Activated T-helper 17 cell treated with anti-CD3 and anti-CD28 coated beads, Interleukin-2, amount 50 U/mL, for 72 hours (primary cell): Measurements from ENCODE around the gene STING1. TPM values are rescaled to one million over a fixed set of nuclear protein-coding genes. Genes with fewer than 3 reads are reported as not detected.
"Not testable (repeated sequence)": the region's sequence is repeated elsewhere in the genome, so short reads cannot be mapped to it uniquely, and the experiment has no call there.

Experiments used
- ATAC-seq: fragments of 150-1000 bp; cut with Tn5 transposase; replicated peaks from 2 replicates; pipeline ENCODE4 v1.10.0; 2021; ENCODE audit warnings: mild to moderate bottlenecking, moderate library complexity
- H3K27ac Mint-ChIP-seq: one replicate; pipeline ENCODE4 v1.8.0; 2022; ENCODE audit warnings: mixed read lengths
- H3K27me3 Mint-ChIP-seq: one replicate; pipeline ENCODE4 v1.8.0; 2022; ENCODE audit warnings: mixed read lengths
- H3K36me3 Mint-ChIP-seq: one replicate; pipeline ENCODE4 v1.8.0; 2022; ENCODE audit warnings: low read depth, mild to moderate bottlenecking, mixed read lengths
- H3K4me1 Mint-ChIP-seq: one replicate; pipeline ENCODE4 v1.8.0; 2022; ENCODE audit warnings: mixed read lengths
- H3K4me3 Mint-ChIP-seq: one replicate; pipeline ENCODE4 v1.8.0; 2022; ENCODE audit warnings: mild to moderate bottlenecking, mixed read lengths
- H3K9me3 Mint-ChIP-seq: one replicate; pipeline ENCODE4 v1.8.0; 2022; ENCODE audit warnings: mixed read lengths
- total RNA-seq, 2 donors: library from RNA; stranded (reverse); gene quantifications; one replicate each; pipeline ENCODE4 v1.2.3, GENCODE V29; 2022

The STING1 gene
- total RNA-seq, 2 donors from 2014 or later: 360 to 423 TPM

GRCh38 chr5:139514486-139514856 is 31.9 kb upstream of the STING1 start:
- ATAC-seq: peak; percentile 65
- Mint-ChIP-seq H3K4me1 (peaks cover 46% of the 10 kb centered on the region), H3K4me3 (peak overlapping the region; percentile 40), H3K36me3 (no peaks in the 10 kb centered on the region), H3K27ac (peak overlapping the region; percentile 58), H3K27me3 (no peaks in the 10 kb centered on the region), H3K9me3 (peaks cover 4% of the 10 kb centered on the region)

- Mint-ChIP-seq H3K9me3 (peaks cover 4% of the 10 kb centered on the region), H3K4me1 (peaks cover 44% of the 10 kb centered on the region), H3K36me3 (no peaks in the 10 kb centered on the region), H3K4me3 (peak overlapping the region; percentile 40), H3K27me3 (no peaks in the 10 kb centered on the region), H3K27ac (peak overlapping the region; percentile 89)
- peak; percentile 7 for ATAC-seq
Measured at GRCh38 chr5:139513852-139514485, 31.4 kb upstream of the STING1 start.

DNA sequence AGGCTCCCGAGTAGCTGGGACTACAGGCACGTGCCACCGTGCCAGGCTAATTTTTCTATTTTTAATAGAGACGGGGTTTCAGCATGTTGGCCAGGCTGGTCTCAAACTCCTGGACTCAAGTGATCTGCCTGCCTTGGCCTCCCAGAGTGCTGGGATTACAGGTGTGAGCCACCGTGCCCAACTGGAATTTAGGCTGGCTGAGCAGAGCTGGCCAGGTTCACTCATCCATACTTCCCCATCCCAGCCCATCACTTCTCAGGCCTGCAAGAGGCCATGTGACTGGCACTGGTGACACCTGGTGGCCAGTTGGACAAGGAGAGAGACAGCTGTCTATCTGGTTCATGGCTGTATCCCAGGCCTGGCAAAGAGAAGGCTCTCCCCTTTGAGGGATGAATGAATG is 30.9 kb upstream of the STING1 start:
- not testable (repeated sequence) for H3K27me3 Mint-ChIP-seq, H3K9me3 Mint-ChIP-seq, H3K36me3 Mint-ChIP-seq
- peak overlapping the region; percentile 89 for H3K27ac Mint-ChIP-seq
- H3K4me1 Mint-ChIP-seq: peaks cover 40% of the 10 kb centered on the region
- peak; percentile 64 for ATAC-seq
- peak overlapping the region; percentile 40 for H3K4me3 Mint-ChIP-seq

- Mint-ChIP-seq H3K36me3 (no peaks in the 10 kb centered on the region), H3K4me3 (peak overlapping the region; percentile 74), H3K4me1 (peaks cover 37% of the 10 kb centered on the region), H3K27ac (peak overlapping the region; percentile 89), H3K27me3 (no peaks in the 10 kb centered on the region), H3K9me3 (peaks cover 4% of the 10 kb centered on the region)
- ATAC-seq: no peak
Measured at GRCh38 chr5:139512786-139513390, 30.3 kb upstream of the STING1 start.

DNA sequence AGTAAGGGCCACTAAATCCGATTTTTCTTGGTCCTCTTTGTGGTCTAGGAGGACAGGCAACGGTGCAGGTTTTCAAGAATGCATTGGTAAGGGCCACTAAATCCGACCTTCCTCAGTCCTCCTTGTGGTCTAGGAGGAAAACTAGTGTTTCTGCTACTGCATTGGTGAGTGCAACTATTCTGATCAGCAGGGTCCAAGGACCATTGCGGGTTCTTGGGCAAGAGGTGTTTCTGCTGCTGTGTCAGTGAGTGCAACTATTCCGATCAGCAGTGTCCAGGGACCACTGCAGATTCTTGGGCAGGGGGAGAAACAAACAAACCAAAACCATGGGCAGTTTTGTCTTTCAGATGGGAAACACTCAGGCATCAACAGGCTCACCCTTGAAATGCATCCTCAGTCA is 22.2 kb upstream of the STING1 start:
- H3K4me3 Mint-ChIP-seq, H3K9me3 Mint-ChIP-seq, H3K4me1 Mint-ChIP-seq, H3K36me3 Mint-ChIP-seq, H3K27me3 Mint-ChIP-seq, H3K27ac Mint-ChIP-seq, ATAC-seq: not testable (repeated sequence)

DNA sequence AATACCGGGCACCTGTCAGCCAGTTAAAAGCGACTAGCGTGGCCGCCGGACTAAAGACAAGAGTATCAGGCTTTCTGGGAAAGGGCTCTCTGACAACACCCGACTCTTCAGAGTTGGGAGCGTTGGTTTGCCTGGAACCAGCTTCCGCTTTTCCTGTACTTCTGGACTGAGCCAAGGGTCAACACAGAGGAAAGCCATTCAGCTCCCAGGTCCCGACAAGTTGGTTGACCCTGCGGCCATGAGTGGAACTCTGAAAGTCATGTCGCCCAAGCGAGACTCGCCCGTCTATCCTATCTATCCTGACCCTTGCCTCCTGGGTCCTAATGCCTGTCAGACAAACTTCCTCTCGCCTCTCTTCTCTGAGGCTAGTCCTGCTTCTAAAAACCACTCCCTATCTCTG is 21.3 kb upstream of the STING1 start:
- ATAC-seq, H3K27me3 Mint-ChIP-seq, H3K27ac Mint-ChIP-seq, H3K36me3 Mint-ChIP-seq, H3K4me3 Mint-ChIP-seq, H3K9me3 Mint-ChIP-seq, H3K4me1 Mint-ChIP-seq: not testable (repeated sequence)

DNA sequence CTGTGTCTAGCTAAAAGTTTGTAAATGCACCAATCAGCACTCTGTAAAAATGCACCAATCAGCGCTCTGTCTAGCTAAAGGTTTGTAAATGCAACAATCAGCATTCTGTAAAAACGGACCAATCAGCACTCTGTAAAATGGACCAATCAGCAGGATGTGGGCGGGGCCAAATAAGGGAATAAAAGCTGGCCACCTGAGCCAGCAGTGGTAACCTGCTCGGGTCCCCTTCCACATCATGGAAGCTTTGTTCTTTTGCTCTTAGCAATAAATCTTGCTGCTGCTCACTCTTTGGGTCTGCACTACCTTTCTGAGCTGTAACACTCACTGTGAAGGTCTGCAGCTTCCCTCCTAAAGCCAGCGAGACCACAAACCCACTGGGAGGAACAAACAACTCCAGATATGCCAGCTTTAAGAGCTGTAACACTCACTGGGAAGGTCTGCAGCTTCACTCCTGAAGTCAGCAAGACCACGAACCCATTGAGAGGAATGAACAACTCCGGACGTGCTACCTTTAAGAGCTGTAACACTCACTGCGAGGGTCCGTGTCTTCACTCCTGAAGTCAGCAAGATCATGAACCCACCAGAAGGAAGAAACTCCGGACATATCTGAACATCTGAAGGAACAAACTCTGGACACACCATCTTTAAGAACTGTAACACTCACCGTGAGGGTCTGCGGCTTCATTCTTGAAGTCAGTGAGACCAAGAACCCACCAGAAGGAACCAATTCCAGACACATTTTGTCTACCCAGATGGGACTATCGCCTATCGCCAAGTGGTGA is 20.7 kb upstream of the STING1 start:
- not testable (repeated sequence) for H3K4me3 Mint-ChIP-seq, ATAC-seq, H3K9me3 Mint-ChIP-seq, H3K27ac Mint-ChIP-seq, H3K27me3 Mint-ChIP-seq, H3K4me1 Mint-ChIP-seq, H3K36me3 Mint-ChIP-seq

DNA sequence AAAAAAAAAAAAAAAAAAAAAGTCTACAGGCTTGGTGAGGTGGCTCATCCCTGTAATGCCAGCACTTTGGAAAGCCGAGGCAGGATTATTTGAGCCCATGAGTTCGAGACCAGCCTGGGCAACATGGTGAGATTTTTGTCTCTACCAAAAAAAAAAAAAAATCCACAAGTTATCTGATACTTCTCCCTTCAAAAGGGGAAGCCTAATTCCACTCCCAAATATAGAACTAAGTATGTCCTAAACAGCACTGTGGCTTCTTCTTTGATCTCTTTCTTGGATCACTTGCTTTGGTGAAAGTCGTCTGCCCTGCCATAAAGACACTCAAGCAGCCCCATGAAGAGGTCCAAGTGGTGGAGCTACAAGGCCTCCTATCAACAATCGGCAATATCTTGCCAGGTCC is 18.8 kb upstream of the STING1 start:
- H3K27ac Mint-ChIP-seq: no peak overlapping the region

GRCh38 chr5:139495638-139496435 is 13.3 kb upstream of the STING1 start:
- peaks cover 13% of the 10 kb centered on the region for H3K4me1 Mint-ChIP-seq
- peak overlapping the region; percentile 78 for H3K27ac Mint-ChIP-seq
- H3K36me3 Mint-ChIP-seq: no peaks in the 10 kb centered on the region
- H3K9me3 Mint-ChIP-seq: no peaks in the 10 kb centered on the region
- H3K4me3 Mint-ChIP-seq: peak overlapping the region; percentile 15
- H3K27me3 Mint-ChIP-seq: no peaks in the 10 kb centered on the region
- ATAC-seq: peak; percentile 93

More for the DNA sequence above, 18.8 kb upstream of the STING1 start:
- H3K4me1 Mint-ChIP-seq: no peaks in the 10 kb centered on the region
- no peaks in the 10 kb centered on the region for H3K9me3 Mint-ChIP-seq
- H3K4me3 Mint-ChIP-seq: no peak overlapping the region
- ATAC-seq: no peak
- no peaks in the 10 kb centered on the region for H3K27me3 Mint-ChIP-seq
- H3K36me3 Mint-ChIP-seq: no peaks in the 10 kb centered on the region

DNA sequence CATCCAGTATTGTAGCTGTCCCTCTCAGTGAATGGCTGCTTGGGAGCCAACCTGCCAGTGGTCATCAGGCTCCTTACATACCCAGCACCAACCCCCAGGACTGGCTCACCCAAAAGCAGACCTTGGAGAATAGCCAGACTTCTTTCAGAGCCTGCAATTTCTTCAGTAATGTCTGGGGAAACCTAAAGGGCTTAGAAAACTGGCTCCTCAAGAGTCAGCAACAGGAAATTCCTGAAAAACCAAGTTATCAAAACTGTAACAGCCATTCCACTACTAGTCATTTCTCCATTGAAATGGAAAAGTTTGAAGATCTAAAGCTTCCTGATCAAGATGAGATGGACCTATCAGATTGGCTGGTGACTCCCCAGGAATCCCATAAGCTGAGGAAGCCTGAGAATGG is 12.3 kb upstream of the STING1 start:
- Mint-ChIP-seq H3K27ac (peak overlapping the region; percentile 78), H3K4me1 (peaks cover 13% of the 10 kb centered on the region), H3K36me3 (no peaks in the 10 kb centered on the region), H3K27me3 (no peaks in the 10 kb centered on the region), H3K9me3 (no peaks in the 10 kb centered on the region), H3K4me3 (no peak overlapping the region)
- ATAC-seq: no peak

DNA sequence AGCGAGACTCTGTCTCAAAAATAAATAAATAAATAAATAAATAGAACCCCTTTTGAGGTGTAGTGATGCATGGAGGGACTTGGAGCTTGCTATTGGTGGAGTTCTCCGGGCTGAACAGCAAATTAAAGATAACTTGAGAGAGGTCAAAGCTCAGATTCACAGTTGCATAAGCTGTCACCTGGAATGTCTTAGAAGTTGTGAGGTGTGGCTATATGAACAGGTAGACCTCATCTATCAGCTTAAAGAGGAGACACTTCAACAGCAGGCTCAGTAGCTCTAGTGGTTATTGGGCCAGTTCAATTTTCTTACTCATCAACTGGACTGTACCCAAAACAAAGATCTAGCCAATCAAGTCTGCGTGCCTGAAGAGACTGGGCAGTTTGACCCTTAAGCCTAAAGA is 11.7 kb upstream of the STING1 start:
- H3K4me1 Mint-ChIP-seq: peaks cover 13% of the 10 kb centered on the region
- no peak for ATAC-seq
- no peak overlapping the region for H3K4me3 Mint-ChIP-seq
- no peaks in the 10 kb centered on the region for H3K9me3 Mint-ChIP-seq
- no peaks in the 10 kb centered on the region for H3K36me3 Mint-ChIP-seq
- H3K27me3 Mint-ChIP-seq: no peaks in the 10 kb centered on the region
- no peak overlapping the region for H3K27ac Mint-ChIP-seq

- H3K36me3 Mint-ChIP-seq: no peaks in the 10 kb centered on the region
- no peaks in the 10 kb centered on the region for H3K9me3 Mint-ChIP-seq
- H3K27me3 Mint-ChIP-seq: no peaks in the 10 kb centered on the region
- no peak for ATAC-seq
- H3K4me1 Mint-ChIP-seq: peaks cover 13% of the 10 kb centered on the region
- peak overlapping the region; percentile 9 for H3K27ac Mint-ChIP-seq
- peak overlapping the region; percentile 20 for H3K4me3 Mint-ChIP-seq
Measured at GRCh38 chr5:139492700-139493192, 10.2 kb upstream of the STING1 start.

- Mint-ChIP-seq H3K9me3 (no peaks in the 10 kb centered on the region), H3K27me3 (no peaks in the 10 kb centered on the region), H3K4me1 (peaks cover 5% of the 10 kb centered on the region), H3K36me3 (no peaks in the 10 kb centered on the region), H3K27ac (peak overlapping the region; percentile 73), H3K4me3 (peak overlapping the region; percentile 25)
- ATAC-seq: no peak
Measured at GRCh38 chr5:139488260-139488659, 5.7 kb upstream of the STING1 start.

- Mint-ChIP-seq H3K4me1 (peaks cover 7% of the 10 kb centered on the region), H3K4me3 (no peak overlapping the region), H3K9me3 (no peaks in the 10 kb centered on the region), H3K27ac (no peak overlapping the region), H3K27me3 (no peaks in the 10 kb centered on the region), H3K36me3 (peaks cover 17% of the 10 kb centered on the region)
- ATAC-seq: no peak
Measured at GRCh38 chr5:139486201-139486600, 3.6 kb upstream of the STING1 start.
